Activated gamma-delta T cell treated with Interleukin-2 at 50 U/mL for 16 hours (primary cell): ENCODE data around the gene RMDN2.
"Not testable (repeated sequence)": the region's sequence is repeated elsewhere in the genome, so short reads cannot be mapped to it uniquely, and the experiment has no call there.

ENCODE experiments used
- DNase-seq: peaks from one replicate; pipeline ENCODE4 v3.0.0-alpha.2; 2020

RMDN2 gene

DNA sequence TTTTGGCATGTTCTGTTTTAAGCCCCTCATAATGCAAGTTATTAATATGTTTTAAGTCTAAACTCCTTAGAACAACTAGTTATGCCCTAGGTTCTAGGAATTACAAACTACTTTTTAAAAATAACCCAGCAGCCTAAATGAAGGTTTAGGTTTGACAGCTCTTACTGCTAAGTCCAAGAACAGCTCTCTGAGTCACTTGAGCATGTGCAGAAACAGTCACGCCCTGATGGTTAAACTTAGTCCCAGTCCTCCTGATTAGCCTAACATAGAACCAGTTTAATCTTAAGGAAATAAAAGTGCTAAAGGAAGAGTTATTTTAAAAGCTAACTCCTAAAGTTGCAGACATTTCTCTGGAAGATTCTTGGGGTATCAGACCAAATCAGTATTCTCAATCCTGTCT lies 72.5 kb downstream of the RMDN2 start:
- no peak for DNase-seq

DNA sequence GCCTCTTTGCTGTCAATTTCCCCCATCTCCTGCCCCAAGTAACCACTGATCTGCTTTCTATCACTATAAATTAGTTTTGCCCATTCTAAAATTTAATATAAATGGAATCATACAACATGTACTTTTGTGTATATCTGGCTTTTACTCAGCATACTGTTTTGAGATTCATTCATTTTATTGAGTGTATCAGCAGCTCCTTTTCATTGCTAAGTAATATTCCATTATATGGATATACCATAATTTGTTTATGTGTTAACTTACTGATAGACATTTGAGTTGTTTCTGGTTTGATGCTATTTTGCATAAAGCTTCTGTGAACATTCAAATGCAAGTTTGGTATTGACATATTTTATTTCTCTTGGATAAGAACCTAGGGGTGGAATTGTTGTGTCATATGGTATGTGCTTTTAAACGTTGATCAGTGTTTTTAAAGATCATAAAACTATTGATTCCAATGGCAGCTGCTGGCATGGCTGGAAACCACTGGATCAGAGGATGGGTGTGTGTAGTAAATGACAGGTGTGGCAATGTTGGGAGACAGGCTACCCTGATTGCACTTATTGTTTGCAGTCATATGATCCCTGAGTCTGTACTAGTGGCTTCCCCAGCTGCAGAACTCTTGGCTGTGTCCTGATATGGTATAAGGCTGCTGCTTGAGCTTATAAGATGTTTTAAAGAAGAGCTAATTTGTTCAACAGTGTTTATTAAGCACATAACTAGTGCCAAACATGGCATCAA lies 75.6 kb downstream of the RMDN2 start:
- no peak for DNase-seq

DNA sequence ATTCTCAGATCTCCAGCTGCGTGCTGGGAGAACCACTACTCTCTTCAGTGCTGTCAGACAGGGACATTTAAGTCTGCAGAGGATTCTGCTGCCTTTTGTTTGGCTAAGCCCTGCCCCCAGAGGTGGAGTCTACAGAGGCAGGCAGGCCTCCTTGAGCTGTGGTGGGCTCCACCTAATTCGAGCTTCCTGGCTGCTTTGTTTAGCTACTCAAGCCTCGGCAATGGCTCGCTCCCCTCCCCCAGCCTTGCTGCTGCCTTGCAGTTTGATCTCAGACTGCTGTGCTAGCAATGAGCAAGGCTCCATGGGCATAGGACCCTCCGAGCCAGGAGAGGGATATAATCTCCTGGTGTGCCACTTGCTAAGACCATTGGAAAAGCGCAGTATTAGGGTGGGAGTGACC lies 85.1 kb downstream of the RMDN2 start:
- not testable (repeated sequence) for DNase-seq

DNA sequence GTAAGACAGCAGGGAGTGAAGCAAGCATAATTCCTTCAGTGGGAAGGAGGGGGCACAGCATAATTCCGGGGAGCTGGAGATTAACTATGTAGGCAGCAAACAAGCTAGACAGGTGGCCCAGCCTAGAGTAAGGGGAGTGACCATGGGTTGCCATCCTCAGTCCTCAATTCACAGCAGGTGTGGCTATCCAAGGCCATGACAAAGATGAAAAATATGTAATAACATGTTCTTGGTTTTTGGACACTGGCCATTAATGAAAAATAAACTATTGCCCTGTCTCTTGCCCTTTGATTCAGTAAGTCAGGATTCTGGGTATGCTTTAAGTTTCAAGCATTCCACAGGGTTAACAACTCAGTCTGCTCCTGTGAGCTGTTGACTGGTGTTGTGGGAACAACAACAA lies 85.9 kb downstream of the RMDN2 start:
- DNase-seq: no peak

DNA sequence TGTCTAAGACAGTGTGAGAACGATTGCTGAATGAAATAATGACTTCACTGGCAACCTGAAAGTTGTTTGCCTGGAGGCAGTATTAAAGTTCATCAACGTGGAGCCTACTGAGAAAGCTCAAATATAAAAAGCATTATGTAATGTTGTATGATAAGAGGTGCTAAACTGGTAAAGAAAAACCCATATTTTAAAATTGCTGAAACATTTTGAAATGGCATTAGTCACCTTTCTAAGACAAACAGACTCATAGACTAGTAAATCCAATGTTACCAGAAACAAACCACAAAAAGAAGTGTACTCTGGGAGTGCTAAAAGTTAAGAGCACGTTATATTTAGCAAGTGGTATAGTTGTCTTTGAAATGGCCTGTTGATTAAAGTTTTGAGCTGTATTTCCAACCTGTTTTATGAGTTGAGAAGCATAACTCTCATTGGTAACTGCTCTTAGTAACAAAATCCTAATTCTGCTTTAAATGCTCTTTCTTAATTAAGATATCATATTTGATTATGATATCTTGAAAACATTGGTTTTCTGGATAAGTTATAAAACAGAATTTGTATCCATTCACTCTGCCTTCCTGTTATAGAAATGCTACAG lies 88.2 kb downstream of the RMDN2 start:
- DNase-seq: no peak

DNA sequence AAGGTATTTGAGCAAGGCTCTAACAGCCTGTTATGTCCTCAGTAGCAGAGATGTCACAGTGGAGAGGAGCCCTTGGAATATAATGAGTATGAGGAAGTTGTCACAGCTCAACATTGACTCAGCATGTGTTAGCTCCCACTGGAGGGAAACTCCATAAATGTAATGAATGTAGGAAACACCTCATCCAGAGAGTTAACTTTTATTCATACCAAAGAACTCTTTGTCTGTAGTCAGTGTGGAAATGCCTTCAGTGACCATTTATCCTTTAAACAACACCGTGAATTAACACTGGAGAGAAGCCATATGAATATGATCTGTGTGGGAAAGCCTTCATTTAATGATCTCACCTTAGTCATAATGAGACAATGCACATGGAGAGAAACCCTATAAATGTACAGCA lies 91.1 kb downstream of the RMDN2 start:
- no peak for DNase-seq

DNA sequence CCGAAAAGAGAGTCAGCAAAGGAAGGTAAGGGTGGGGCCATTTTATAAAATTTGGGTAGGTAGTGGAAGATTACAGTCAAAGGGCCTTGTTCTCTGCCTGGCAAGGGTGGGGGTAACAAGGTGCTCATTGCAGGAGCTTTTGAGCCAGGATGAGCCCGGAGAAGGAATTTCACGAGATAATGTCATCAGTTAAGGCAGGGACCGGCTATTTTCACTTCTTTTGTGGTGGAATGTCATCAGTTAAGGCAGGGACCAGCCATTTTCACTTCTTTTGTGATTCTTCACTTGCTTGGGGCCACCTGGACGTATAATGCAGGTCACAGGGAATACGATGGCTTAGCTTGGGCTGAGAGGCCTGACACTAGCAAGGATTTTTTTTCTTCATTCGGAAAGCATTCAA lies 92.7 kb downstream of the RMDN2 start:
- DNase-seq: no peak

DNA sequence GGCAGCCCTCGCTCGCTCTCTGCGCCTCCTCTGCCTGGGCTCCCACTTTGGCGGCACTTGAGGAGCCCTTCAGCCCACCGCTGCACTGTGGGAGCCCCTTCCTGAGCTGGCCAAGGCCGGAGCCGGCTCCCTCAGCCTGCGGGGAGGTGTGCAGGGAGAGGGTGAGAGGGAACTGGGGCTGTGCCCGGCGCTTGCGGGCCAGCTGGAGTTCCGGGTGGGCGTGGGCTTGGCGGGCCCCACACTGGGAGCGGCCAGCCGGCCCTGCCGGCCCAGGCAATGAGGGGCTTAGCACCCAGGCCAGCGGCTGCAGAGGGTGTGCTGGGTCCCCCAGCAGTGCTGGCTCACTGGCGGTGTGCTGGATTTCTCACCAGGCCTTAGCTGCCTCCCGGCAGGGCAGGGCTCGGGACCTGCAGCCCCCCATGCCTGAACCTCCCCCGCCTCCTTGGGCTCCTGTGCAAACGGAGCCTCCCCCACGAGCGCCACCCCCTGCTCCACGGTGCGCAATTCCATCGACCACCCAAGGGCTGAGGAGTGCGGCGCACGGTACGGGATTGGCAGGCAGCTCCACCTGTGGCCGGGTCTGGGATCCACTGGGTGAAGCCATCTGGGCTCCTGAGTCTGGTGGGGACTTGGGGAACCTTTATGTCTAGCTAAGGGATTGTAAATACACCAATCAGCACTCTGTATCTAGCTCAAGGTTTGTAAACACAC lies 95.4 kb downstream of the RMDN2 start:
- not testable (repeated sequence) for DNase-seq

DNA sequence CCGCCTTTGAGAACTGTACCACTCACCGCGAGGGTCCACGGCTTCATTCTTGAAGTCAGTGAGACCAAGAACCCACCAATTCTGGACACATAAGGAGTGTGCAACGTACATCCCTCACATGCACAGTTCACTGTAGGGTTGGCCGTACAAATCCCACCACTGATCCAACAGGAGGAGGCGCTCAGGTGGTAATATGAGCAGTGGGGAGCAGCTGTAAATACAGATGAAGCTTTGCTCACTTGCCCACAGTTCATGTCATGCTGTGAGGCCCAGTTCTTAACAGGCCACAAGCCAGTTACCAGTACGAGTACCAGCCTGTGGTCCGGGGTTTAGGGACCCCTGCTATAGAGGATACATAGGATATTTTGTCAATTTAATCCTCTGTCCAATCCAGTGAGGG lies 96.5 kb downstream of the RMDN2 start:
- DNase-seq: no peak

DNA sequence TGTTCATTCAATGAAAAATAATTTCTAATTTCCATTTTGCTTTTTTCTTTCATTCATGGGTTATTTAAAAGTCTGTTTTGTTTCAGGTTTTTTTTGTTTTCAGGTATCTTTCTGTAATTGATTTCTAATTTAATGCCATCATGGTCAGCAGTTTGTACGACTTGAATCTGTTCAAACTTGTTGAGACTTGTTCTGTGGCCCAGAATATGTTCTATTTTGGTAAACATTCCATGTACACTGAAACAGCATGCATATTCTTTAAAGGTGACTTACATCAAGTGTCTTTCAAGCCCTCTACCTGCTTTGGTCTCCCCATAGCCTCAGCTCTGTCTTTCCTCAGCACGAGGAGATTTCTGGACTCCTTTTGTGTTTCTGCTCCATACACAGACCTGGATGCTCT lies 101.8 kb downstream of the RMDN2 start:
- no peak for DNase-seq

DNA sequence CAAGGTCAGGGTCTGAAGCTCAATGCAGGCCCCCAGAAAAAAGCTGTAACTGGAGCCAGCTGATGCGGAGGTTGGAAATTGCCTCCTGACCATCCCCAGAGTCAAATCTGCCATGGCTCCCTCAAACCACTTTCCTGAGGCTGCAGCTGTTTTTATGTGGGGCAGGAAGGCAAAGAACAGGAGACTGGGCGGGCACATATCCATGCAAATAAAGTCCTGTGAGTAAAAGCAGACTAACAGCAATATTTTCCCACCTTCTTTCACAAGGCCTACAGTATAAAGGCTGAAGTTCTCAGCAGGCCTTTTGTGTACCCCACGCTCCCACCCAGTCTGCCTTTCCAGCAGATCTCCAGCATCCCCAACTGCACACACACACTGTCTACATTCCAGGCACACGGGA lies 103.7 kb downstream of the RMDN2 start:
- DNase-seq: no peak

DNA sequence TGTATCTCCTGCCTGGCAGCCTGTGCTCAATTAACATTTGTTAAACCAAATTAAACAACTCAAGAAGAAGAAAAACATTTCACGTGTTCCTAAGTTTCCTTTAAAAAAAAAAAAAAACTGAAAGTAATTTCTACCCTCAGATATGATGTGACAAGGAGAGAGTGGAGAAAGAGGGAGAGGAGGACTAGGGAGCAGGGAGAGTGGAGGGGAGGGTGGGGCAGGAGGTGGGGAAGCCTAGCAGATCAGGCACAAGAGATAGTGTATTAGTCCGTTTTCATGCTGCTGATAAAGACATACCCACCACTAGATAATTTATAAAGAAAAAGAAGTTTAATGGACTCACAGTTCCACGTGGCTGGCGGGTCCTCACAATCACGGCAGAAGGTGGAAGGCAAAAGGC lies 104.4 kb downstream of the RMDN2 start:
- no peak for DNase-seq

DNA sequence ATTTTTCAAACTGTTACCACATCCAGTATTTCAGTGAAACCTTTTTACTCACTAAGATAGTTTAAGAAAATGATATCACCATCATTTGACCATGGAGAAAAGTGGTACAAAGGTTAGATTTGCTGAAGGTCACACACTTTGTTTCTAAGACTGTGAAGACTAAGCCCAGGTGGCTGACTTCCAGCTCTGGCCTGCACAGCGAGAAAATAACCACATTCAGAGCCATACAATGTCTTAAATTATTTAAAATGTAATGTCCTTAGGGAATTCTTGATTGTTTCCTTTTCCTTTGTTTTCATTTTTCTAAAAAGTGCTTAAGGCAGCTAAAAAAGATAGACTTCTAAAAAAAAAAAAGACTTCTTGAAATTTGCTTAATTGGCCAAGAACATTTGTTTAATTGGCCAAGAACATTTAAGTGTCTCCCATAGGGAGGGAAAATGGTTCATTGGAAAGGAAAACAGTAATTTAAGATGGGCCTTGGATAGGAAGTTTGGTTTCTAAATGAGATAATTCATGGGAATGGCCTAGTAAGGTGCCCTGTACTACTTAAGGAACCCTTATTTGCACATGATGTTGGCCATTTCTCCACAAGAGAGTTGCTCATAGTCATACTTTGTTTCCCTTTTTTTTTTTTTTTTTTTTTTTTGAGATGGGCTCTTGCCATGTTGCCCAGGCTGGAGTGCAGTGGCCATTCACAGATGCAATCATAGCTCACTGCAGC lies 105.7 kb downstream of the RMDN2 start:
- no peak for DNase-seq

DNA sequence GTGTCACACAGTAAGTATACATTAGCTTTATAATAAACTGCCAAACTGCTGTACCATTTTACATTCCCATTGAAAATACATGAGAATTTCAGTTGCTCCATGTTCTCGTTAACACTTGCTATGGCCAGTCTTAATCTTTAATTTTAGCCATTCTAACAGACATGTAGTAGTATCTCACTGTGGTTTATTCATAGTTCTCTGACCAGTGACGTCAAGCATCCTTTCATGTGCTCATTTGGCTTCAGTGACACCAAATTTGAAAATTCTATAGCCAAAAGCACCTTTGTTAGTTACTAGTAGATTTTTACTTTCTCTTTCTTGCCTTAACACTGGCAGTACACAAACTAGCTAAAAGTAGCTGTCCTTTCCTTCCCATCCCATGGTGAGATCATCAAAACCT lies 107.9 kb downstream of the RMDN2 start:
- DNase-seq: no peak

DNA sequence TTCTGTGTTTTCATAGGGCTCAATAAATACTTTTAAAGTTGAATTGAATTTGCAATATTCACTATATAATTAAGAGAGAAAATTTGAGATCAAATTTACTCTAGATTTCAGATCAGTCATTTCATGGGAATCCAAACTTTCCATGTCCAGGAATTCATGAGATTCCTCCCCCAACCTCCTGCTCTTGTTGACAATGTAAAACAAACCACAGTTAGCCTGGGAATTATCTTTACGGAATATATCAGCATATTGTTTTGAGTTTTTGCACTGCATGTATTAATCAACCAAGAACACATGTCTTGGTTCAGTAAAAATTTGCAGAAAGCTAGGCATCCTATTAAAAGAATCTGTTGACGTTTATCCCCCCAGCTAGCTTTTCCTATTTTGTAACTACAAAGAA lies 108.6 kb downstream of the RMDN2 start:
- no peak for DNase-seq

DNA sequence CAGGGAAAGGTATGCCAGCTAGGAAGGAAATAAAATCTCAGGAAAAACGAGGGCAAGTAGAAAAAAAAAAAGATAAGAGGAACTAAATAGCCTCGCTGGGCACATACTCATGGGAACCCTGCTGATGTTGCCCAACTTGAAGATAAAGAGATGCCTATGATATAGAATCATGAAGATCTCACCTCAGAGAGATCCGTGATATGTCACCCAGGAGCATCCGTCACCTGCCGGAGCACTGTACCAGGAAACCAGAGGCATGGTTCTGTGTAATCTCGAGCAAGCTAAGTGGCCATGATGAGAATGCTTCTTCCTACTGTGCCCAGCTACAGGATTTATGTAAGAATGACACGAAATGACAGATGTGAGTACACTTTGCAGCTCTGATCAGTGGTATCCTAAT lies 110.9 kb downstream of the RMDN2 start:
- no peak for DNase-seq

DNA sequence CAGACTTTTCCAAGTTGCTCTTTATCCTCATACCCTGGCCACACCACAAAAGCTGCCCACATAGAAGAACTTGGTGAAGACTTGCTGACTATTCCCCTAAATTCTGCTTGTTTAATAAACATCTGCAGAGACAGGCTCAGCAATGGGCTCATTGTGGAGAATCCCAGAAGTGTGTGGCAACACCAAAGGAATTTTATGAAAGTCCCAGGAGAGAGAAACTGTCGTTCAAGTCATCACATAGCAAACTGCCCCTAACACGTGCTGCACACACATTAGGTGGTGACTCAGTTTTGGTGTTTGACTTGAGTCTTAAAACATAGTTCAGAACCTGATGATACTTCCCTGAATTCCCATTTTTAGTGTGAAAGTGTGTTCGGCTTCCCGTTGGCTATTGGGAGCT lies 112.2 kb downstream of the RMDN2 start:
- DNase-seq: no peak

DNA sequence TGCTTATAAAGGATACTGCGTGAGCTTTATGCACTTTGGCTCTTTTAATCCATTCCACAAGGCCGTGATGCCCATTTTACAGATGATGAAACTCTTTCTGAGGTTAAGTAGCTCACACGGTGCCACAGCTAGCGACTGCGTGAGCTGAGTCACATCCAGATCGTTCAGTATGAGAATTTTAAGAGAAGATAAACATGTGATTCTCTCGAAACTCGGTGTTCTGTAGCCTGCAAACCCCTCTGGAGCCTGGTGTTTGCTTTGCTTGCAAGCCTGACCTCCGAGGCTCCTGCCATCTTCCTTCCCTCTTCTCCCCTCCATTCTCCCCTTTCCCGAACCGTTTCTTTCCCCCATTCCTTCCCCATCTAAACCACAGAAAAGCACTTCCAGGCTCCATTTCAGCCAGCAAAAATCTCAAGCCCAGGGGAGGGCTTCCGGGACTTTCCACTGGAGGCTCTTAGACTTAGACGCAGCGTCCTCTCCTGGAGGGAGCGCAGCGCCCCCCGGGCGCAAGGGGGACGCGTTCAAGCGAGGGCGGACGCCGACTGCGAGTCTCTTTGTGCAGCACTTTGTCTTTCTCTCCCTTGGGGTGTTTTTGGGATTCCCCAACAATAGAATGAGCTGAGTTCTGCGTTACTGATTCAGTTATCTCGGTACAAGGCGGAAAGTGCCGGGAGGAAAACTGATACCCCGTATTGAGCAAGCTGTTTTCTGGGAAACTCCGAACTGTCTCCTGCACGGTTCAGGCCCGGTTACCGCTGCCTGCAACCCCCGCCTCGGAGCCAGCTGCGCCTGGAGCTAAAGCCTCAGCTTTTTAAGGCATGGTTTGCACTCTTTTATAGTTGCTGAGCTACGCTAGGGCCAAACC lies 112.9 kb downstream of the RMDN2 start:
- no peak for DNase-seq

DNA sequence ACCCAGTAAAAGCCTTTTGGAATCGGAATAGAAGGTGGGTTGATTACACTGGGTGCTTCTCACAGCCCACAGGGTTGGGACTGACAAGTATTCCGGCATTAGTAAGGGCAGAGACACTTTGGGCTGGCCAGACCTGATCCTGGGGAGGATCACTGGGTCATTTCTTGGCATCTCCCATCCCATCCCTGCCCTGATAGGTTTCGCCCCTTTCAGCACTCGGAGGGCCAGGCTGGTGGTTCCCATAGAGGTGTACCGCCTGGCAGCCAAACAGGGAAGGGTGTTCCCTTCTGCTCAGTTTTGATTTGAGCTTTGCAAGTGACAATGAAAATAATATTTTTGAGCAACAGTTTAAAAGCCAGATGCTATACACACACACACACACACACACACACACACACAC lies 113.6 kb downstream of the RMDN2 start:
- DNase-seq: no peak

DNA sequence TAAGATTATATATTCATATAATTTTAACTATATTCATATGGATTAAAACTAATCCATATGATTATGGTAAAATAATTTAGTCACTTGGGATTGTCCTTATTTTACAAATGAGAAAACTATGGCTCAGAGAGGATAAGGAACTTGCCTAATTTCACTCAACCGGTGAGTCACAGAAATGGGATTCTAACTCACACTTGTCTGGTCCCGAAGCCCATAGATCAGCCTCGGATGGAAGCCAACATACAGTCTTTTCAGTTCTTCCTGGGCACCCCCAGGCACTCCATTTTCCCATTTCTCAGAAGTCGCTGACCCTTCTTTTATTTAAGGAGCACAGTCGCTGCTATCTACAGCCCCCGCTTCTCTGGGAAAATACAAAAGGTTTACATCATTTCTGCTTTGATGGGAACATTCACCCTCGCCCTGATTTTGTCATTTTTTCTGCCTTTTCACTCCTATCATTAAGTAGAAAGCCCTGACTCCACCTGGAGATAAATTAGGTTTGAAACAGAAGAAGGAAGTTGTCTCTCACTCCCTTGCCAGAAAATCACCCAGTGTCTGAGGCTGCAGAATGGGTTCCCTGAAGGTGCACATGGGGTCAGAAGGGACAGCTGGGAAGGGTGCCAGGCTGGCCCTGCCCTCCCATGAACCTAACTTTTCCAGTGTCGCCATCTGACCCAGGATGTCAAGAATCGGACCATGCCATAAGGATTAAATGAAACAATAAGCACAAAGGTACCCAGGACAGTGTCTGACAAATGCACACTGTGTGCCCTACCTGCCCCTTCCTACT lies 114.2 kb downstream of the RMDN2 start:
- DNase-seq: no peak

DNA sequence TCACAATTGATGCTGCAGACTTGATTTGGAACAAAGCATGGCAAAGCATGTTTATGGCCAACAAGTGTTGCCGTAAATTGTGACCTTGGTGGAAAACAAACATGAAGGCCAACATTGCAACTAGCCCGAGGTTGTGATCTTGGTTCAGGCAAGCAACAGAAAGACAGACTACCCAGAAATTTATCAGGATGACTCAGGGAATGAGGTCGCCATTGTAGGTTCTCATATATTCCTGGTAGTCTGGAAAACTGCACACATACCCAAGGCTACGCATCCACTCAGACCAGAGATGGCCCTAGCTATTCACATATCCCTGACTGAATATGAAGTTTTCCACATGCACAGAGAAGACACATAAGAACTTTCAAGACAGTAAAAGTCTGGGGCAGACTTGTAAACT lies 120.7 kb downstream of the RMDN2 start:
- no peak for DNase-seq

DNA sequence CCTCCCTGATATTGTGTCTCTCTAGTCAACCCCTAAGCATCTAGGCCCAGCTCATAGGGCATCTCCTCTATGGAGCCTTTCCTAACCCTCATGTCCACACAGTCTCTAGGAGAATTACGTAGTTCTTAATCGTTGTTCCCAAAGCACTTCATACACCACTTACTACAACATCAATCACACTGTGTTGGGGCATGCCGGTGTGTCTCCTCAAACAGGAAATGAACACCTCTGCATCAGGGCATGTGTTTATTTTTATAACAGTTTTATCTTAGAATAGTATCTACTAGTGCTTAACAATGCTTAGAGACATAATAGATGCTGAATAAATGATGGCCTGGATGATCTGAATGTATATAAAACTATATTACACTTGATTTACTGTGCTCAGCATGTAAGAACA lies 131.1 kb downstream of the RMDN2 start:
- DNase-seq: no peak
